ENCODE measurements around the gene DEAF1. TPM values are rescaled to one million over a fixed set of nuclear protein-coding genes. Genes with fewer than 3 reads are reported as not detected.
"Not testable (repeated sequence)": the region's sequence is repeated elsewhere in the genome, so short reads cannot be mapped to it uniquely, and the experiment has no call there.

The DEAF1 gene
- total RNA-seq, 2 experiments from 2014 or later = 41.5 to 50.5 TPM

DNA sequence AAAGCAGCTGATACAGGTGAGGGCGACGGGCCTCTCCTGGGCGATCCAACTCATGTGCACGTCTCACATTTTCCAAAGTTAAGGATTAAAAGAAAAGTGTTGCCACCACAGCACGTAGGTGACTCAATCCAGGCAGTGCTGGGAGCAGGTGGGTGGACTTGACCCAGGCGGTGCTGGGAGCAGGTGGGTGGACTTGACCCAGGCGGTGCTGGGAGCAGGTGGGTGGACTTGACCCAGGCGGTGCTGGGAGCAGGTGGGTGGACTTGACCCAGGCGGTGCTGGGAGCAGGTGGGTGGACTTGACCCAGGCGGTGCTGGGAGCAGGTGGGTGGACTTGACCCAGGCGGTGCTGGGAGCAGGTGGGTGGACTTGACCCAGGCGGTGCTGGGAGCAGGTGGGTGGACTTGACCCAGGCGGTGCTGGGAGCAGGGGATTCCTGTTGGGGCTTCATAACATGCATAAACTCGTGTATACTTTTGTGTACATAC is 47.3 kb downstream of the DEAF1 start:
- H3K9me3 Mint-ChIP-seq; H3K4me1 Mint-ChIP-seq (ENCODE audit: low read depth); H3K4me3 Mint-ChIP-seq; H3K27ac Mint-ChIP-seq; H3K27me3 Mint-ChIP-seq; POLR2A ChIA-PET; H3K36me3 Mint-ChIP-seq; DNase-seq; intact Hi-C loops (cut with micrococcal nuclease); CTCF ChIA-PET: not testable (repeated sequence)

GRCh38 chr11:646214-646613 is 48.8 kb downstream of the DEAF1 start:
- H3K4me3 Mint-ChIP-seq = no peak overlapping the region
- H3K36me3 Mint-ChIP-seq = peaks cover 5% of the 10 kb centered on the region
- H3K9me3 Mint-ChIP-seq = no peaks in the 10 kb centered on the region
- no peak for DNase-seq
- ChIA-PET POLR2A (interaction anchor here (1.1 kb wide), 1 partner anchor 31 kb away, joined by 3 read pairs; the partner anchor contains the start of gene IRF7), CTCF (no interaction called here)
- intact Hi-C loops (cut with micrococcal nuclease) = no loop called here
- H3K27me3 Mint-ChIP-seq = no peaks in the 10 kb centered on the region
- H3K27ac Mint-ChIP-seq = no peak overlapping the region
- peaks cover 2% of the 10 kb centered on the region for H3K4me1 Mint-ChIP-seq (ENCODE audit: low read depth)

GRCh38 chr11:645536-645935 is 49.5 kb downstream of the DEAF1 start:
- Mint-ChIP-seq H3K9me3 (no peaks in the 10 kb centered on the region), H3K36me3 (peaks cover 5% of the 10 kb centered on the region), H3K4me1 (ENCODE audit: low read depth) (peaks cover 2% of the 10 kb centered on the region), H3K27ac (no peak overlapping the region), H3K27me3 (no peaks in the 10 kb centered on the region), H3K4me3 (no peak overlapping the region)
- CTCF ChIA-PET = no interaction called here
- POLR2A ChIA-PET = interaction anchor here (0.7 to 1.1 kb wide), 2 partner anchors 30 to 397 kb away, joined by 3 read pairs; partner anchors contain the start of gene IRF7
- DNase-seq = no peak
- intact Hi-C loops (cut with micrococcal nuclease) = no loop called here

- Mint-ChIP-seq H3K27ac (no peak overlapping the region), H3K4me3 (no peak overlapping the region), H3K27me3 (peaks cover 2% of the 10 kb centered on the region), H3K4me1 (ENCODE audit: low read depth) (peaks cover 5% of the 10 kb centered on the region), H3K36me3 (peaks cover 7% of the 10 kb centered on the region), H3K9me3 (no peaks in the 10 kb centered on the region)
- ChIA-PET POLR2A (no interaction called here), CTCF (no interaction called here)
- intact Hi-C loops (cut with micrococcal nuclease) = no loop called here
- no peak for DNase-seq
These were observed 50.9 kb downstream of the DEAF1 start for GRCh38 chr11:643849-644738.

GRCh38 chr11:643366-643765 is 51.7 kb downstream of the DEAF1 start:
- Mint-ChIP-seq H3K36me3 (peaks cover 7% of the 10 kb centered on the region), H3K4me1 (ENCODE audit: low read depth) (peaks cover 8% of the 10 kb centered on the region), H3K4me3 (no peak overlapping the region), H3K27me3 (peaks cover 9% of the 10 kb centered on the region), H3K9me3 (no peaks in the 10 kb centered on the region), H3K27ac (no peak overlapping the region)
- intact Hi-C loops (cut with micrococcal nuclease) = no loop called here
- no peak for DNase-seq
- ChIA-PET POLR2A (no interaction called here), CTCF (no interaction called here)

DNA sequence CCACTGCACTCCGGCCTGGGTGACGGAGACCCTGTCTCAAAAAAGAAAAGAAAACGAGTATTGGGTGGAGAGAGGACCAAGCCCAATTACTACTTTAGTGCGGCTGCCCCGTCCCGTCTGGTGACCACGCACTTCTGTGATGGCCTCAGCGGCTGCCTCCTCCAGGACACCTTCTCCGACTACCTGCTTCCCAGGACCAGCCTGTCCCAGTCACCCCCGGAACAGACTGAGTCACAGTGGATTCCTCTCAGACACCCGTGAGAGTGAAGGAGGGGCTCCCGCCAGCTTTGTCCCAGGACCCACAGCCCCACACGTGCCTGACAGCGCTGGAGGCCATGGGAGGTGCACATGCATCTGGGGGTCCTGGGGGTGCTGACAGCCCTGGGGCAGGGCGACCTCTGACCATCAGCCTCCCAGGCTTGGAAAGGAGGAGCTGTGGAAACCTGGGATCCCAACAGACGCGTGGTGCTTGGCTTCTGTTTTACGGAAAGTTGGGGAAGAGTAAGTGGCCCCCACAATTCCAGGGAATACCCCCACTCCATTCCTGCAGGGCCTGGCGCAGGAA is 53.1 kb downstream of the DEAF1 start:
- POLR2A ChIA-PET = no interaction called here
- CTCF ChIA-PET = no interaction called here
- Mint-ChIP-seq H3K27ac (no peak overlapping the region), H3K4me3 (no peak overlapping the region), H3K4me1 (ENCODE audit: low read depth) (peaks cover 13% of the 10 kb centered on the region), H3K9me3 (no peaks in the 10 kb centered on the region), H3K36me3 (peaks cover 4% of the 10 kb centered on the region), H3K27me3 (peaks cover 18% of the 10 kb centered on the region)
- intact Hi-C loops (cut with micrococcal nuclease) = no loop called here
- DNase-seq = no peak

DNA sequence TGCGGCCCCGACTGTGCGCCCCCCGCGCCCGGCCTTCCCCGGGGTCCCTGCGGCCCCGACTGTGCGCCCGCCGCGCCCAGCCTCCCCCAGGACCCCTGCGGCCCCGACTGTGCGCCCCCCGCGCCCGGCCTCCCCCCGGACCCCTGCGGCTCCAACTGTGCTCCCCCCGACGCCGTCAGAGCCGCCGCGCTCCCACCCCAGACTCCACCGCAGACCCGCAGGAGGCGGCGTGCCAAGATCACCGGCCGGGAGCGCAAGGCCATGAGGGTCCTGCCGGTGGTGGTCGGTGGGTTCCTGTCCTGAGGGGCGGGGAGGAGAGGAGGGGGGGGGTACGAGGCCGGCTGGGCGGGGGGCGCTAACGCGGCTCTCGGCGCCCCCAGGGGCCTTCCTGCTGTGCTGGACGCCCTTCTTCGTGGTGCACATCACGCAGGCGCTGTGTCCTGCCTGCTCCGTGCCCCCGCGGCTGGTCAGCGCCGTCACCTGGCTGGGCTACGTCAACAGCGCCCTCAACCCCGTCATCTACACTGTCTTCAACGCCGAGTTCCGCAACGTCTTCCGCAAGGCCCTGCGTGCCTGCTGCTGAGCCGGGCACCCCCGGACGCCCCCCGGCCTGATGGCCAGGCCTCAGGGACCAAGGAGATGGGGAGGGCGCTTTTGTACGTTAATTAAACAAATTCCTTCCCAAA is 54.9 kb downstream of the DEAF1 start:
- ChIA-PET CTCF (no interaction called here), POLR2A (no interaction called here)
- intact Hi-C loops (cut with micrococcal nuclease) = no loop called here
- DNase-seq = no peak
- Mint-ChIP-seq H3K27ac (no peak overlapping the region), H3K4me3 (no peak overlapping the region), H3K4me1 (ENCODE audit: low read depth) (peaks cover 13% of the 10 kb centered on the region), H3K9me3 (no peaks in the 10 kb centered on the region), H3K27me3 (peaks cover 27% of the 10 kb centered on the region), H3K36me3 (peaks cover 4% of the 10 kb centered on the region)

DNA sequence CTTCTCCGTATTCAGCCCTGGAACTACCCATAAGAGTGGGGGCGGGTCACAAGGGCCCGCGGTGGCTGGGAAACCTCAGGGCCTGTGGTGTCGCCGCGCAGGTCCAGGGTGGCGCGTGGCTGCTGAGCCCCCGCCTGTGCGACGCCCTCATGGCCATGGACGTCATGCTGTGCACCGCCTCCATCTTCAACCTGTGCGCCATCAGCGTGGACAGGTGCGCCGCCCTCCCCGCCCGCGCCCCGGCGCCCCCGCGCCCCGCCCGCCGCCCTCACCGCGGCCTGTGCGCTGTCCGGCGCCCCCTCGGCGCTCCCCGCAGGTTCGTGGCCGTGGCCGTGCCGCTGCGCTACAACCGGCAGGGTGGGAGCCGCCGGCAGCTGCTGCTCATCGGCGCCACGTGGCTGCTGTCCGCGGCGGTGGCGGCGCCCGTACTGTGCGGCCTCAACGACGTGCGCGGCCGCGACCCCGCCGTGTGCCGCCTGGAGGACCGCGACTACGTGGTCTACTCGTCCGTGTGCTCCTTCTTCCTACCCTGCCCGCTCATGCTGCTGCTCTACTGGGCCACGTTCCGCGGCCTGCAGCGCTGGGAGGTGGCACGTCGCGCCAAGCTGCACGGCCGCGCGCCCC is 55.6 kb downstream of the DEAF1 start:
- H3K27ac Mint-ChIP-seq = no peak overlapping the region
- peaks cover 13% of the 10 kb centered on the region for H3K4me1 Mint-ChIP-seq (ENCODE audit: low read depth)
- ChIA-PET CTCF (interaction anchor here (0.6 kb wide), 1 partner anchor 167 kb away, joined by 10 read pairs; no protein-coding TSS in a partner anchor), POLR2A (interaction anchor here (0.6 kb wide), 1 partner anchor 23 kb away, joined by 3 read pairs; no protein-coding TSS in a partner anchor)
- H3K9me3 Mint-ChIP-seq = no peaks in the 10 kb centered on the region
- no peak for DNase-seq
- H3K36me3 Mint-ChIP-seq = peaks cover 4% of the 10 kb centered on the region
- intact Hi-C loops (cut with micrococcal nuclease) = no loop called here
- peaks cover 27% of the 10 kb centered on the region for H3K27me3 Mint-ChIP-seq
- no peak overlapping the region for H3K4me3 Mint-ChIP-seq

DNA sequence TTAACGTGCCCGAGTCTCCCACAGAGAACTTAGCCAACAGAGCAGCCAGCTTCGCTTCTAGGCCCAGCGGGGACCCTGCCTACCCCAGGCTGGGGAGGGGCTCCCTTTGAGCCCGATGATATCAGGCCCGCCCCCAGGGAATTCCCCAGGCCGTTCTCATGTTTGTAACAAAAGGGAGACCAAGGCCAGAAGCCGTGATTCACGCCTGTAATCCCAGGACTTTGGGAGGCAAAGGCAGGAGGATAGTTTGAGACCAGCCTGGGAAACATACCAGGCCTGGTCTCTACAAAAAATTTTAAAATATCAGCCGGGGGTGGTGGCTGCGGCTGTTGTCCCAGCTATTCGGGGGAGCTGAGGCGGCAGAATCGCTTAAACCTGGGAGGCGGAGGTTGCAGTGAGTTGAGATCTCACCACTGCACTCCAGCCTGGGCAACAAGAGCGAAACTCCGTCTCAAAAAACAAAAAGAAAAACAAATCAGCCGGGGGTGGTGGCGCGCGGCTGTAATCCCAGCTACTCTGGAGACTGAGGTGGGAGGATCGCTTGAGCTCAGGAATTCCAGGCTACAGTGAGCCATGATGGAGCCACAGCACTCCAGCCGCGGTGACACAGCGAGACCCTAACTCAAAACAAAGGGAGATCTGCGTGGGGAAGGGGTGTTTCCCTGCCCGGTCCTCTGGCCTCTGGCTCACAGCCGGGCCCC is 56.2 kb downstream of the DEAF1 start:
- Mint-ChIP-seq H3K27me3 (peaks cover 27% of the 10 kb centered on the region), H3K9me3 (no peaks in the 10 kb centered on the region), H3K4me3 (no peak overlapping the region), H3K36me3 (peaks cover 4% of the 10 kb centered on the region), H3K27ac (no peak overlapping the region), H3K4me1 (ENCODE audit: low read depth) (peaks cover 13% of the 10 kb centered on the region)
- intact Hi-C loops (cut with micrococcal nuclease) = no loop called here
- ChIA-PET POLR2A (interaction anchor here (0.6 kb wide), 1 partner anchor 23 kb away, joined by 3 read pairs; no protein-coding TSS in a partner anchor), CTCF (interaction anchor here (0.6 kb wide), 1 partner anchor 167 kb away, joined by 10 read pairs; no protein-coding TSS in a partner anchor)
- DNase-seq = no peak

DNA sequence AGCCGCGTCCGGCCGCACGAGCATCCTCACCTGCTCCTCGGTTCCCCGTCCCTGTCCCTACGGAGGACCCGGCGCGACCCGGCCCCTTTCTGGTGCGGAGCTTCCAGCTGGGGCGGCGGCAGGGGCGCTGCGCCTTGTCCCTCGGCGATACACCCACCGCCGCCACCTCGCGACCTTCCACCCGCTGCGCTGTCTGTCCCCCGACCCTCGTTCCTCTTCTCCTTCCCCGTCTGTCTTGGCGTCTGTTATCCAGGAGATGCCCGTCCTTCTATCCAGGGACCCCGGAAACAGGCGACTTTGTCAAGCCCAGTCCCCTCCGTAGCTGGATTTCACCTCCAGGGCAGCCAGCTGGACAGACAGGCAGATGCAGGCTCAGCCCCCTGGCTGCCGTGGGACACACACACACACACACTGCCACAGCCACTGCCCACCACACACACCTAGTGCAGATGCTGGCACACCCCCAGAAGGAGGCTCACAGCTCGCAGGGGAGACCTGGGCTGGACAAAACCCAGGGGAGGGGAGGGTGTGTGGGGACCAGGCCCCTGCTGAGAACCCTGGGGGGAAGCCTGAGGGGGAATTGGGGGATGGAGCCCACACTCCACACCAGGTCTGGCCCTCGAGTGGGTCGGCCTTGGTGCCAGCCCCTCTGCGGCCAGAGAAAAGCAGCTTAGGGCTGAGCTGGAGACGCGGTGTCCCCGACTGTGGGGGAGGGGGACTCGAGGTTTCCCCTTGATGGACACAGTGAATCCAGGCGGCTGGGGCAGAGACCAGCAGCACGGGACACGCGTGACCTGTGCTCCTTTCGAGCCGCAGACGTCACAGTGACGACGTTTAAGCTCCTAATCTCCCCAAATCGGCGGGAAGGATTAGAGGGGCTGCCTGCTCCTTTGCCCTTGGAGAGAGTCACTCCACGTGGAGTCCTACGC is 57.2 kb downstream of the DEAF1 start:
- no peak for DNase-seq
- Mint-ChIP-seq H3K27me3 (peaks cover 27% of the 10 kb centered on the region), H3K4me1 (ENCODE audit: low read depth) (peaks cover 13% of the 10 kb centered on the region), H3K27ac (no peak overlapping the region), H3K4me3 (peak overlapping the region; percentile 49), H3K36me3 (peaks cover 4% of the 10 kb centered on the region), H3K9me3 (no peaks in the 10 kb centered on the region)
- ChIA-PET CTCF (no interaction called here), POLR2A (no interaction called here)
- intact Hi-C loops (cut with micrococcal nuclease) = no loop called here

DNA sequence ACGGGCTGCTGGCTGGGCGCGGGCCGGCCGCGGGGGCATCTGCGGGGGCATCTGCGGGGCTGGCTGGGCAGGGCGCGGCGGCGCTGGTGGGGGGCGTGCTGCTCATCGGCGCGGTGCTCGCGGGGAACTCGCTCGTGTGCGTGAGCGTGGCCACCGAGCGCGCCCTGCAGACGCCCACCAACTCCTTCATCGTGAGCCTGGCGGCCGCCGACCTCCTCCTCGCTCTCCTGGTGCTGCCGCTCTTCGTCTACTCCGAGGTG is 57.8 kb downstream of the DEAF1 start:
- POLR2A ChIA-PET = no interaction called here
- Mint-ChIP-seq H3K9me3 (no peaks in the 10 kb centered on the region), H3K4me1 (ENCODE audit: low read depth) (peaks cover 13% of the 10 kb centered on the region), H3K27me3 (peaks cover 27% of the 10 kb centered on the region), H3K36me3 (peaks cover 4% of the 10 kb centered on the region), H3K4me3 (peak overlapping the region; percentile 49), H3K27ac (no peak overlapping the region)
- intact Hi-C loops (cut with micrococcal nuclease) = no loop called here
- CTCF ChIA-PET = no interaction called here
- DNase-seq = no peak
